OCI-LY3 (cell line): Measurements from ENCODE around the gene GNA12.

Source experiments
- H2AFZ ChIP-seq: fragments of 200-600, 300-600 bp; shearing (Covaris generic); 2 replicates; pipeline ENCODE4 v1.6.0; 2014; ENCODE audit warnings: antibody characterized with exemption, low read depth, low read length
- H3K27ac ChIP-seq: fragments of 200-600, 300-600 bp; sonication (generic); 2 replicates; pipeline ENCODE4 v1.5.1; 2014; ENCODE audit warnings: mild to moderate bottlenecking, low read length, moderate library complexity, mixed read lengths
- H3K27me3 ChIP-seq: fragments of 200-600, 300-600 bp; sonication (generic); 2 replicates; pipeline ENCODE4 v1.6.1; 2014; ENCODE audit warnings: low read depth, low read length, mixed read lengths
- H3K36me3 ChIP-seq: fragments of 200-600, 300-600 bp; sonication (generic); replicated peaks from 2 replicates; pipeline ENCODE3; 2014; ENCODE audit warnings: low read depth, low read length, mixed read lengths
- H3K4me1 ChIP-seq: fragments of 300-600, 200-600 bp; sonication (generic); 2 replicates; pipeline ENCODE4 v1.6.1; 2014; ENCODE audit warnings: low read length, mixed read lengths
- H3K4me2 ChIP-seq: fragments of 200-600, 300-600 bp; sonication (generic); 2 replicates; pipeline ENCODE4 v1.6.1; 2014; ENCODE audit warnings: low read length, mixed read lengths
- H3K4me3 ChIP-seq: fragments of 300-600, 200-600 bp; sonication (generic); 2 replicates; pipeline ENCODE4 v1.5.1; 2014; ENCODE audit warnings: antibody characterized with exemption, mild to moderate bottlenecking, low read length, moderate library complexity
- H3K79me2 ChIP-seq: fragments of 300-600, 200-600 bp; shearing (Covaris generic); 2 replicates; pipeline ENCODE4 v1.6.1; 2014; ENCODE audit warnings: mild to moderate bottlenecking, low read length, mixed read lengths
- H3K9ac ChIP-seq: fragments of 300-600, 200-600 bp; shearing (Covaris generic); 2 replicates; pipeline ENCODE4 v1.6.0; 2014; ENCODE audit warnings: mild to moderate bottlenecking, low read length, moderate library complexity
- H3K9me3 ChIP-seq: fragments of 200-600, 300-600 bp; shearing (Covaris generic); 2 replicates; pipeline ENCODE4 v1.6.1; 2014; ENCODE audit warnings: low read length, mixed read lengths; ENCODE audit not compliant: insufficient read depth
- H4K20me1 ChIP-seq: fragments of 200-600, 300-600 bp; sonication (generic); 2 replicates; pipeline ENCODE4 v1.6.1; 2016; ENCODE audit warnings: low read length, mixed read lengths; ENCODE audit not compliant: insufficient read depth
- CTCF ChIP-seq: fragments of 200-600, 300-600 bp; sonication (generic); IDR thresholded peaks from 2 replicates; pipeline ENCODE4 v1.5.1; 2014; ENCODE audit warnings: antibody characterized with exemption, low read length, low read depth
- EZH2phosphoT487 ChIP-seq: fragments of 200-600 bp; shearing (Covaris generic); IDR thresholded peaks from 2 replicates; pipeline ENCODE4 v1.6.1; 2018; ENCODE audit warnings: antibody characterized with exemption, mixed run types, low read depth

Gene GNA12

GRCh38 chr7:2734751-2735571 lies 109.1 kb downstream of the GNA12 start:
- TF ChIP-seq CTCF (no peak), EZH2phosphoT487 (no peak)
- no peak overlapping the region for H3K4me3 ChIP-seq
- no peaks in the 10 kb centered on the region for H3K79me2 ChIP-seq
- no peaks in the 10 kb centered on the region for H3K4me1 ChIP-seq
- H3K36me3 ChIP-seq, result peaks cover 2% of the 10 kb centered on the region
- no peak overlapping the region for H3K4me2 ChIP-seq
- H3K27ac ChIP-seq, result no peak overlapping the region
- no peaks in the 10 kb centered on the region for H3K27me3 ChIP-seq
- H3K9ac ChIP-seq, result no peak overlapping the region
- H2AFZ ChIP-seq, result no peak overlapping the region
- no peaks in the 10 kb centered on the region for H4K20me1 ChIP-seq
- H3K9me3 ChIP-seq, result no peaks in the 10 kb centered on the region

GRCh38 chr7:2734084-2734686 lies 109.9 kb downstream of the GNA12 start:
- Histone ChIP-seq H4K20me1 (no peaks in the 10 kb centered on the region), H2AFZ (no peak overlapping the region), H3K9ac (no peak overlapping the region), H3K27ac (no peak overlapping the region), H3K4me1 (no peaks in the 10 kb centered on the region), H3K4me3 (no peak overlapping the region), H3K79me2 (no peaks in the 10 kb centered on the region), H3K36me3 (peaks cover 2% of the 10 kb centered on the region), H3K4me2 (no peak overlapping the region), H3K9me3 (no peaks in the 10 kb centered on the region), H3K27me3 (no peaks in the 10 kb centered on the region)
- TF ChIP-seq EZH2phosphoT487, result no peak
- no peak for TF ChIP-seq CTCF

GRCh38 chr7:2732959-2733584 lies 111.0 kb downstream of the GNA12 start:
- Histone ChIP-seq H3K9me3 (no peaks in the 10 kb centered on the region), H3K4me1 (no peaks in the 10 kb centered on the region), H3K9ac (no peak overlapping the region), H3K79me2 (no peaks in the 10 kb centered on the region), H3K4me3 (no peak overlapping the region), H2AFZ (no peak overlapping the region), H3K27ac (no peak overlapping the region), H4K20me1 (no peaks in the 10 kb centered on the region), H3K4me2 (no peak overlapping the region), H3K36me3 (peaks cover 2% of the 10 kb centered on the region), H3K27me3 (no peaks in the 10 kb centered on the region)
- no peak for TF ChIP-seq CTCF
- TF ChIP-seq EZH2phosphoT487, result no peak

- Histone ChIP-seq H3K9ac (no peak overlapping the region), H3K9me3 (no peaks in the 10 kb centered on the region), H4K20me1 (no peaks in the 10 kb centered on the region), H2AFZ (no peak overlapping the region), H3K4me3 (no peak overlapping the region), H3K36me3 (peaks cover 2% of the 10 kb centered on the region), H3K4me1 (no peaks in the 10 kb centered on the region), H3K79me2 (no peaks in the 10 kb centered on the region), H3K4me2 (no peak overlapping the region), H3K27ac (no peak overlapping the region), H3K27me3 (no peaks in the 10 kb centered on the region)
- TF ChIP-seq CTCF (no peak), EZH2phosphoT487 (no peak)
Measured at GRCh38 chr7:2732388-2732787, 111.7 kb downstream of the GNA12 start.
